CD14-positive monocyte (primary cell): ENCODE data around the gene RNF213. TPM values are rescaled to one million over a fixed set of nuclear protein-coding genes. Genes with fewer than 3 reads are reported as not detected.
A peak's percentile ranks its signal among the peaks of the same experiment; 100 is the strongest.

Experiments used
- DNase-seq, 3 donors: peaks; one replicate each; pipeline ENCODE4 v3.0.0-alpha.2; 2011 to 2022
- H2AFZ ChIP-seq: 2 replicates; pipeline ENCODE4 v1.6.0; 2012; ENCODE audit warnings: mild to moderate bottlenecking, low read depth, low read length, inconsistent platforms; ENCODE audit not compliant: insufficient read depth, poor library complexity, severe bottlenecking
- H3K27ac ChIP-seq, 2 donors: 1 replicate in 1 of 2; 2 replicates in 1 of 2; pipeline ENCODE4 v1.5.1; 2012 to 2013; ENCODE audit warnings: low read length in 2 of 2, control low read depth in 1 of 2, inconsistent platforms in 1 of 2, low read depth in 1 of 2, mild to moderate bottlenecking in 1 of 2
- H3K27me3 ChIP-seq, 2 donors: one replicate each; pipeline versions ENCODE4 v1.6.0 to v1.6.1; 2011 to 2013; ENCODE audit warnings: low read length in 2 of 2; ENCODE audit not compliant: control insufficient read depth in 2 of 2, insufficient read depth in 2 of 2
- H3K36me3 ChIP-seq, 2 donors: replicated peaks in 1 of 2; 1 replicate in 1 of 2; 2 replicates in 1 of 2; pipeline versions ENCODE4 v1.5.1 to v1.6.1; 2012 to 2013; ENCODE audit warnings: low read length in 2 of 2, control low read depth in 1 of 2, inconsistent platforms in 1 of 2, mild to moderate bottlenecking in 1 of 2; ENCODE audit not compliant: insufficient read depth in 2 of 2, control insufficient read depth in 1 of 2
- H3K4me1 ChIP-seq, 2 donors: 1 replicate in 1 of 2; 2 replicates in 1 of 2; pipeline versions ENCODE4 v1.5.1 to v1.6.1; 2012 to 2013; ENCODE audit warnings: low read length in 2 of 2, control low read depth in 1 of 2, inconsistent platforms in 1 of 2, mild to moderate bottlenecking in 1 of 2, moderate library complexity in 1 of 2; ENCODE audit not compliant: insufficient read depth in 2 of 2, control insufficient read depth in 1 of 2
- H3K4me2 ChIP-seq: replicated peaks from 2 replicates; pipeline ENCODE3; 2012; ENCODE audit warnings: low read length, moderate library complexity, mild to moderate bottlenecking; ENCODE audit not compliant: poor library complexity, severe bottlenecking; ENCODE audit errors: extremely low read depth
- H3K4me3 ChIP-seq, 3 experiments: fragments of 200-600 bp in 1 of 3; sonication (generic) in 1 of 3; replicated peaks in 1 of 3; 1 replicate in 2 of 3; 2 replicates in 1 of 3; pipeline ENCODE4 v1.5.1; 2011 to 2013; ENCODE audit warnings: low read length in 3 of 3, mild to moderate bottlenecking in 3 of 3, control low read depth in 2 of 3, low read depth in 2 of 3, inconsistent platforms in 1 of 3, moderate library complexity in 1 of 3
- H3K79me2 ChIP-seq: 2 replicates; pipeline ENCODE4 v1.6.0; 2012; ENCODE audit warnings: mild to moderate bottlenecking, control low read depth, inconsistent platforms, low read length, moderate library complexity; ENCODE audit not compliant: insufficient read depth
- H3K9ac ChIP-seq: 2 replicates; pipeline ENCODE4 v1.6.0; 2017; ENCODE audit warnings: low read length, mild to moderate bottlenecking; ENCODE audit not compliant: insufficient read depth, poor library complexity, severe bottlenecking
- H3K9me3 ChIP-seq, 2 donors: replicated peaks in 1 of 2; 1 replicate in 1 of 2; 2 replicates in 1 of 2; pipeline versions ENCODE4 v1.5.1 to v1.6.1; 2012 to 2013; ENCODE audit warnings: low read length in 2 of 2, control low read depth in 1 of 2; ENCODE audit not compliant: control insufficient read depth in 1 of 2, insufficient read depth in 1 of 2
- H4K20me1 ChIP-seq: 2 replicates; pipeline ENCODE4 v1.6.0; 2012; ENCODE audit warnings: mild to moderate bottlenecking, low read length, control low read depth, moderate library complexity; ENCODE audit not compliant: insufficient read depth
- H3K27ac Mint-ChIP-seq, 7 donors: one replicate each; pipeline ENCODE4 v1.8.0; 2020; ENCODE audit warnings: mild to moderate bottlenecking in 7 of 7, mixed read lengths in 7 of 7, moderate library complexity in 6 of 7, inconsistent platforms in 2 of 7
- H3K27me3 Mint-ChIP-seq, 3 donors: one replicate each; pipeline ENCODE4 v1.8.0; 2021 to 2022; ENCODE audit warnings: low read depth in 3 of 3, mild to moderate bottlenecking in 3 of 3, mixed read lengths in 3 of 3, moderate library complexity in 3 of 3, inconsistent platforms in 1 of 3
- H3K36me3 Mint-ChIP-seq, 2 donors: one replicate each; pipeline ENCODE4 v1.8.0; 2020; ENCODE audit warnings: mixed read lengths in 2 of 2, inconsistent platforms in 1 of 2, mild to moderate bottlenecking in 1 of 2
- H3K4me1 Mint-ChIP-seq: one replicate; pipeline ENCODE4 v1.8.0; 2020; ENCODE audit warnings: mild to moderate bottlenecking, mixed read lengths
- H3K4me3 Mint-ChIP-seq, 2 donors: one replicate each; pipeline ENCODE4 v1.8.0; 2020; ENCODE audit warnings: mild to moderate bottlenecking in 2 of 2, mixed read lengths in 2 of 2, moderate library complexity in 1 of 2
- H3K9me3 Mint-ChIP-seq, 7 donors: one replicate each; pipeline ENCODE4 v1.8.0; 2020 to 2022; ENCODE audit warnings: mixed read lengths in 7 of 7, mild to moderate bottlenecking in 6 of 7, moderate library complexity in 6 of 7, inconsistent platforms in 2 of 7
- CTCF ChIP-seq: fragments of 200-600 bp; IDR thresholded peaks from one replicate; pipeline ENCODE4 v1.8.0; 2022; ENCODE audit warnings: antibody characterized with exemption, mild to moderate bottlenecking
- WGBS: methylation state at CpG from one replicate; pipeline ENCODE4 v1.1.5; 2013; ENCODE audit warnings: missing lambda C conversion rate; ENCODE audit not compliant: insufficient coverage; 5-methylcytosine and 5-hydroxymethylcytosine counted together
- intact Hi-C, 2 donors: fragments of 100-400 bp; cut with micrococcal nuclease; formaldehyde crosslinking; loops; one replicate each; pipeline versions ENCODE4 v1.15.0 to v1.15.1; 2023
- polyA minus RNA-seq: library from RNA; depleted of rRNA, polyadenylated mRNA; stranded (reverse); fragments of >200 nt; gene quantifications from 2 replicates; pipeline ENCODE4 v1.2.3, GENCODE V29; 2012
- polyA plus RNA-seq, 3 donors: library from polyadenylated mRNA; depleted of rRNA in 1 of 3; unstranded in 2 of 3; stranded (reverse) in 1 of 3; fragments of 300-500 nt in 2 of 3; fragments of >200 nt in 1 of 3; fragmentation: Illumina TruSeq in 2 of 3; gene quantifications; 1 replicate in 2 of 3; 2 replicates in 1 of 3; pipeline ENCODE4 v1.2.3, GENCODE V29; 2012 to 2021
- total RNA-seq, 12 experiments: library from RNA in 1 of 12; stranded (reverse) in 1 of 12; fragments of 120-200 nt in 1 of 12; gene quantifications; one replicate each; pipeline ENCODE4 v1.2.4 and lab custom pipeline; 2013 to 2026; ENCODE audit warnings: mixed read lengths in 6 of 12, inconsistent platforms in 1 of 12

The RNF213 gene
- 221 TPM for total RNA-seq (2013)
- polyA plus RNA-seq (100 to 1,000 TPM in 1 of 3 donors, 10 to 100 TPM in 2; 10.3 to 196 (median 18.1) TPM), polyA minus RNA-seq (248 and 390 TPM in 2 replicates), total RNA-seq (lab: John Stamatoyannopoulos, UW) (468 to 2,071 (median 996) reads per million in 11 experiments)

GRCh38 chr17:80260791-80261158 lies at the start of gene RNF213:
TSS of gene RNF213 (plus strand) at chr17:80260852. CDS start at chr17:80263682, 2,830 bp downstream.
- intact Hi-C loops, result loop anchor here (5.0 kb wide), 5 partner anchors 38 to 168 kb away; partner anchors contain the start of genes EIF4A3 (in 2 of the 2), SGSH (in 2 of the 2), SLC26A11 (in 2 of the 2) and GAA (in 1 of the 2)
- WGBS, result under 1% methylated on average over 42 of the region's 54 CpGs

GRCh38 chr17:80212109-80212508 lies 48.5 kb upstream of the RNF213 start:
- no peak for TF ChIP-seq CTCF

More at GRCh38 chr17:80260791-80261158, at the start of gene RNF213:
- no peak for TF ChIP-seq CTCF
- DNase-seq, result peak; percentile 34 to 62 (median 42)
- Histone ChIP-seq H3K4me2 (peak within 1 kb of the TSS; percentile 100), H3K36me3 (peaks cover 0 to 6% of the 10 kb centered on the region in 2 donors), H3K27me3 (no peaks in the 10 kb centered on the region), H3K9me3 (no peaks in the 10 kb centered on the region), H3K79me2 (peaks cover 49% of the 10 kb centered on the region), H3K4me3 (peak within 1 kb of the TSS; percentile 80 to 99 (median 96)), H4K20me1 (peaks cover 34% of the 10 kb centered on the region), H3K9ac (peak within 1 kb of the TSS; percentile 93), H3K4me1 (peaks cover 42 to 56% of the 10 kb centered on the region in 2 donors), H2AFZ (peak within 1 kb of the TSS; percentile 78), H3K27ac (peak within 1 kb of the TSS; percentile 87 to 94)
- Mint-ChIP-seq H3K4me1 (peaks cover 57% of the 10 kb centered on the region), H3K4me3 (peak within 1 kb of the TSS; percentile 92 to 97), H3K27ac (peak within 1 kb of the TSS; percentile 94 to 98 (median 96)), H3K27me3 (peaks cover 8 to 23% (median 9%) of the 10 kb centered on the region in 3 donors), H3K9me3 (peaks cover 0 to 1% (median 0%) of the 10 kb centered on the region in 7 donors), H3K36me3 (peaks cover 4 to 8% of the 10 kb centered on the region in 2 donors)

More at GRCh38 chr17:80212109-80212508, 48.5 kb upstream of the RNF213 start:
- intact Hi-C loops, result loop anchor here (5.0 kb wide), 2 partner anchors 40 to 60 kb away; no protein-coding TSS in a partner anchor
- Histone ChIP-seq H3K4me1 (peaks cover 40 to 53% of the 10 kb centered on the region in 2 donors), H3K4me3 (peak overlapping the region in 1 of 3 experiments; percentile 16), H2AFZ (no peak overlapping the region), H3K36me3 (peaks cover 76 to 83% of the 10 kb centered on the region in 2 donors), H3K27ac (peak overlapping the region; percentile 85 to 91), H3K9me3 (no peaks in the 10 kb centered on the region), H3K9ac (peak overlapping the region; percentile 56), H4K20me1 (peaks cover 88% of the 10 kb centered on the region), H3K79me2 (peaks cover 5% of the 10 kb centered on the region), H3K27me3 (no peaks in the 10 kb centered on the region), H3K4me2 (peak overlapping the region; percentile 59)
- H3K36me3 Mint-ChIP-seq, result peaks cover 71 to 94% of the 10 kb centered on the region in 2 donors
- DNase-seq, result no peak
- peaks cover 0 to 8% (median 2%) of the 10 kb centered on the region in 7 donors for H3K9me3 Mint-ChIP-seq
- peaks cover 6 to 22% (median 15%) of the 10 kb centered on the region in 3 donors for H3K27me3 Mint-ChIP-seq
- no peak overlapping the region for H3K4me3 Mint-ChIP-seq
- peaks cover 37% of the 10 kb centered on the region for H3K4me1 Mint-ChIP-seq
- H3K27ac Mint-ChIP-seq, result peak overlapping the region in 4 of 7 donors; percentile 88 to 94 (median 94)
- 95% methylated on average over 21 of the region's 22 CpGs for WGBS
